T-helper 2 cell treated with Interferon-gamma antibody and Interleukin-4, amounts not matched to agents 100 ng/mL and 5 ng/mL, for 36 hours (primary cell): ENCODE data around the gene ATP2C1. TPM values are rescaled to one million over a fixed set of nuclear protein-coding genes. Genes with fewer than 3 reads are reported as not detected.

Source experiments
- intact Hi-C: fragments of 100-400 bp; cut with micrococcal nuclease; formaldehyde crosslinking; loops from one replicate; pipeline ENCODE4 v1.15.1; 2023
- total RNA-seq: library from RNA; stranded (reverse); gene quantifications from 2 replicates; pipeline ENCODE4 v1.2.3, GENCODE V29; 2022

ATP2C1 gene
- total RNA-seq, 1 donor from 2014 or later, result 59.9 TPM

DNA sequence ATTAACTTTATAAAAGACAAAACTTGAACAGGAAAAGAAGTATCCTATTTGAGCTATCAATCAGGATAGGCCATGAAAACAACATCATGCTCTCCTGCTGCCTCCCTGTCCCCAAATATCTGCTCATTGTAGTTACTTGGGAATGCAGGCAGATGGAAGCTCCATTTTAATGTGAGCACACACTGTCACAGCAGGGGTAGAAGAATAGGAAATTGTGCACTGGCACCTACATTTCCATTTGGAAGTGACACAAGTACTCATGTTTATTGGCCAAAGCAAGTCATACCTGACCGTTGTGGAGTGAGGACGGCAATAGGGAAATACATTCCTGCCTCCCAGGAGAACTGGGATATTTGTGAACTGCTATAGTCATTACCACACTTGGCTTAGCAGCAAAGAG, 80.3 kb downstream of the ATP2C1 start:
- intact Hi-C loops, result no loop called here

DNA sequence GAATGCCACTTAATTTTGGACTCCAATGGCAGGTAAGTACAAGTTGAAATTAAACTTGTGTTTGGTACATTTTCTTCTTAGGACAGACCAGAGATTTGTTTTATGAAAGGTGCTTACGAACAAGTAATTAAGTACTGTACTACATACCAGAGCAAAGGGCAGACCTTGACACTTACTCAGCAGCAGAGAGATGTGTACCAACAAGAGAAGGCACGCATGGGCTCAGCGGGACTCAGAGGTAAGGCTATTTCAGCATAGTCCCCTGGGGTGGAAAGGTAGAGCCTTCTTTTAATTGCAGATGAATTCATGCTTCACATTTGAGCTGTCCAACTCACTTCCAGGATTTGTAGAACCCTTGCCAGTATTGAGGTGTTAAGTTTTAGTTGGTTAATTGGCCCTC, 81.4 kb downstream of the ATP2C1 start:
- intact Hi-C loops, result no loop called here

DNA sequence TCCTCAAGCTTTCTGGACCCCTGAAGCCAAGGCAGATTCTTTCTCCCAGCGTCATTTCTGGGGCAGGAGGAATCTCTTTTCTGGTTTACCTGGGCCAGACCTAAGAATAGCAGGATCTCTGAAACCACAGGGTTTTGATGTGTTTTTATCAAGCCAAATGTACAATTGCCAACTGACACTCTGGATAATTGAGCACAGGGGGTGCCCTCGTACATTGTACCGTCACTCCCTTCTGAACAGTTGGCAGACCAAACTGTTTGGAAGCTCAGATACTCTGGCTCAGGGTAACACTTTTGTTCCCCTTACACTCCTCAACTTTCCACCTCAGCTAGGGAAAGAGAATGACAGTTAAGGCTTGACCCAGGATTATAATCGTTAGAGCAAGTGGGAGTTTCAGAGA, 82.8 kb downstream of the ATP2C1 start:
- intact Hi-C loops, result no loop called here

DNA sequence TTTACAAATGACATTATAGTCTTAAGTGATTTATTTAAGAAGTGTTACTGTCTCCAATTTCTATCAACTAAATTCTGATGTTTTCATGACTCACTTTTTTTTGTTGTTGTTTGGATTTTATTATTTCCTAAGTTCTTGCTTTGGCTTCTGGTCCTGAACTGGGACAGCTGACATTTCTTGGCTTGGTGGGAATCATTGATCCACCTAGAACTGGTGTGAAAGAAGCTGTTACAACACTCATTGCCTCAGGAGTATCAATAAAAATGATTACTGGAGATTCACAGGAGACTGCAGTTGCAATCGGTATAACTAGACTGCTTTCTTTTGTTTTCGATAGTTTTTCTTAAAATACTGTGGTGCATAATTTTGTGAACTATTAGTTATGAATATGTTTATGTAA, 85.2 kb downstream of the ATP2C1 start:
- intact Hi-C loops, result no loop called here

DNA sequence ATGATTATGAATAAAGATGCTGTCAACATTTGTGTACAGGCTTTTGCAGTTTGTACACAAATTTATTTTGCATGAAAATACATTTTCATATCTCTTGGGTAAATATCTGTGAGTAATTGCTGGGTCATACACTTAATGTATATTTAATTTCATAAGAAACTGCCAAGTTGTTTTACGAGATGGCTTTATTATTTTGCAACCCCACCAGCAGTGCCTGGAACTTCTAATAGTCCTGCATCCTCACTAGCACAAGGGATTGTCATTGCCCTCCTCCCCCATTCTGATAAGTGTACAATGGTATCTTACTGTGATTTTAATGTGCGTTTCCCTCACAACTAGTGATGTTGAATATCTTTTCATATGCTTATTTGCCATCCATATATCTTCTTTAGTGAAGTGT, 87.6 kb downstream of the ATP2C1 start:
- intact Hi-C loops, result no loop called here

DNA sequence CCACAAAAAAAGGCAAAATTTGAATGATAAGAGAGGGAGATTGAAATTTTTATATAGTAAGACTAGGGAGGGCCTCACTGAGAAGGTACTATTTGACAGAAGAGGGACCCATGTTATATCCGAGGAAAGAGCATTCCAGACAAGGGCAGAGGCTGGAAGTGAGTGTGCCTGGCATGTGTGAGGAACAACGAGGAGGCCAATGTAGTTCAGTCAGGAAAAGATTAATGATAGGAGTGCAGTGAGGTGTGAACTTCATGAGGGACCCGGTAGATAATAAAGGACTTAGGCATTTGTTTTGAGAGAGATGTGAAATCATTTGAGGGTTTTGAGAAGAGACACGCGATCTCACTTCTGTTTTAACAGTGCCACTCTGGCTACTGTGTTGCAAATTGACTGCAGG, 96.4 kb downstream of the ATP2C1 start:
- intact Hi-C loops, result no loop called here

DNA sequence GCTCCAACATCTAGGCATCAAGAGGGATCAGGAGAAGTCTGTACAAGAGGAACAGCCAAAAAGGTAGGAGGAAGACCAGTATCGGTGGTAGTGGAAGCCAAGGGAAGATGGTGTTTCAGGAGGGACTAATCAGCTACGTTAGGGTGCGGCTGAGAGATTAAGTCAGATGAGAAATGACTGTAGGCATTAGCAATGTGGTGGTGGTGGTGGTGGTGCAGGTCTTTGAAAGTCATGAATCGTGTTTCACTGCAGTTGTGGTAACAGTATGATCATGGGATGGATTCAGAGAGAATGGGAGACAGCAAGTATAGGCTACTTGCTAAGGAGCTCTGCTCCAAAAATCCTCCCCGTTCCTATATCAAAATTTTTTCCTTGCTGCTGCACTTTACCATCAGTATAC, 97.2 kb downstream of the ATP2C1 start:
- intact Hi-C loops, result no loop called here

DNA sequence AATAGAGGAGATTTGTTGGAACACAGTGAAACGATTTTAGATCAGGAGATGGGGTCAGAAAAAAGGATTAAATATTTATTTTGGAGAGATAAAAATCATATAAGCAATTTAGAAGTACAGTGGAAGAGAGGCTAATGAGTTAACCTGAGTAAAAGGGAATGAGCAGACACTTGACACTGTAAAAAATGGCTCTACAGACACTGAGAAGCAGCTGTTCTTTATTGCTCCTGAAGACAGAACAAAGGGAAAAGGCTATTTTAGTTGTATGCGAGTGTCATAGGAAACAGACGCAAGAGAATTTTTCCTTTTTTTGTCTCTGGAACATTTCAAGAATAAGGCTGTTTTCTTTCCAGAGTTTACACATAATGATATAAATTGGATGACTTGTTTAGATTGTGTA, 98.5 kb downstream of the ATP2C1 start:
- intact Hi-C loops, result no loop called here

DNA sequence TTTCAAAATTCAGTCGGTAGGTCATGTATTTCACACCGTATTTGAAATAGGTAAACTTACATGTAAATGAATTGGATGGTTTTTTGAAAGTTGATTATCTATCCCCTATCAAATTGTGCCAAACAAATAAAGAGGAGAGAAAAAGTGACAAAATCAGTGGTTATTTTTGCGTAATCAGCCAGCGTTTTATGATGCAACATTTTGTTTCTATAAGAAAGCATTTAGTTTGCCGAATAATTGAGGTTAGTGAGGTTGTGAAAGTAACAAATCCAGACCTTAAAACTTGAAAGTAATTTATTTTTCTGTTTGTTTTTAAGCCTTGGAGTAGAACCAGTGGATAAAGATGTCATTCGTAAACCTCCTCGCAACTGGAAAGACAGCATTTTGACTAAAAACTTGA, 103.4 kb downstream of the ATP2C1 start:
- intact Hi-C loops, result no loop called here

DNA sequence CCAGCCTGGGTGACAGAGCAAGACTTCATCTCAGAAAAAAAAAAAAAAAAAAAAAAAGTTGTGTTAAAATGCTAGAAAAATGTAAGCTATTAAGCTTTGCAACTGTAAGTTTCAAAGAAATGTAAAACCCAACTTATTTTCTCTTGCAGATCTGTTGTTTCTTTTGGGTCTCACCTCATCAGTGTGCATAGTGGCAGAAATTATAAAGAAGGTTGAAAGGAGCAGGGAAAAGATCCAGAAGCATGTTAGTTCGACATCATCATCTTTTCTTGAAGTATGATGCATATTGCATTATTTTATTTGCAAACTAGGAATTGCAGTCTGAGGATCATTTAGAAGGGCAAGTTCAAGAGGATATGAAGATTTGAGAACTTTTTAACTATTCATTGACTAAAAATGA, 107.2 kb downstream of the ATP2C1 start:
- intact Hi-C loops, result no loop called here

DNA sequence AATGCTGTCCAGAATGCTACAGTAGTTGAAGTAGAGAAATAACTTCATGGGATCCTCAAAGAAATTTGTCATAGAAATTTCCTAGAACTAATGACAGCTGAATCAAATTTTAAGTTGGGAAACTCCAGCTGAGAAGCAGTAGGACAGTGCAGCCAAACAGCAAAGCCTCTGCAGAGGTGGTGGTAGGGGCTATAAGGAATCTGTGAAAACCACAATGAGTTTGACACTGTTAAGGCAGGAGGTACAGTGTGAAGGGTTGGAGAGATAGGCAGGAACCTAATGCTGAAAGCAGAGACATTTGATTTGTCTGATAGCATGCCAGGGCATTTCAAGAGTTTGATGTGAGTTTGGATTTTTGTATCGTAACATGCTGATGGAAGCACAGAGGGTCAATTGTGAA, 110.7 kb downstream of the ATP2C1 start:
- intact Hi-C loops, result no loop called here

DNA sequence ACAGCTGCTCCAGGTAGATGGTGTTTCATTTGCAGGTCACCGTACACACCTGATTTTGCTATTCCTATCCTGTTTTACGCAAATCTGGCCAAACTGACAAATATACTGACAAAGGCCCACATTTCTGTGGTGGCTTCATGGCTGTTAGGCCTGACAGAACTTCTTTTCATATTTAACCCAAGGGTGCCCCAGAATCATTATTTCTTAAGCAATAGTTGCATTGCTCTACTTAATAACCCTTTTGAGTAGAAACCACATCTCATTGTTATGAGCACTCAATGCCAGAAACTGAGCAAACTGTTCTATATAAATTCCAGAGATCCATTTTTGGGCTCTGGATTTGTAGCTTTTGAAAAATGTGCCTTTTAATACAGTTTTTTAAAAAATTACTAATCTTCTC, 113.4 kb downstream of the ATP2C1 start:
- intact Hi-C loops, result no loop called here

DNA sequence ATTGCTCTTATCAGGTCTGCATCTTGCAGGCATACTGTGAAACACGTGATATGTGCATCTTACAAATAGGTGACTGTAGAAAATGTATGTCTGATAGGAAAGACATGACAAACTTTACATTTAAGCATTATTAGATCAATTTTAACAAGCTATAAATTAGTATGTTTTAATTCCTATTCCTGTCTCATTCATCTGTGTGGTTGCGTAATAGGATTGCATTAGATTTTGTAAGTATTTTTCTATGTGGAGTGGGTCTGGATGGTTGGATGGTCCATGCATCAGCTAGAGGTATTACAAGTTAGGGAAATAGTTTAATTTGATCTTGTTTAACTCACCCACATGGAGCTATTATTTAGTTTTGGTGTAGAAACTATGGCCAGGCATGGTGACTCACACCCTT, 113.9 kb downstream of the ATP2C1 start:
- intact Hi-C loops, result no loop called here

DNA sequence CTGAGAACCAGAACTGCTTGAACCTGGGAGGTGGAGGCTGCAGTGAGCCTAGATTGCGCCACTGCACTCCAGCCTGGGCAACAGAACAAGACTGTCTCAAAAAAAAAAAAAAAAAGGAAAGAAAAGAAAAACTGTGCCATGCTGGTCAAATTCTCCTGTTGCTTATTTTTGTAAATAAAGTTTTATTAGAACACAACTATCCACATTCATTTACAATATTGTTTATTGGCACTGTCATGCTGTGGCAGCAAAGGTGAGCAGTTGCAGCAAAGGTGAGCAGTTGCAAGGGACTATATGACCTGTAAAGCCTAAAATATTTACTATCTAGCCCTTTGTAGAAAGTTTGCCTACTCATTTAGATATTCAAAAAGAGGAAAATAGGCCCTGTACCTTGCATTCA, 114.4 kb downstream of the ATP2C1 start:
- intact Hi-C loops, result no loop called here

DNA sequence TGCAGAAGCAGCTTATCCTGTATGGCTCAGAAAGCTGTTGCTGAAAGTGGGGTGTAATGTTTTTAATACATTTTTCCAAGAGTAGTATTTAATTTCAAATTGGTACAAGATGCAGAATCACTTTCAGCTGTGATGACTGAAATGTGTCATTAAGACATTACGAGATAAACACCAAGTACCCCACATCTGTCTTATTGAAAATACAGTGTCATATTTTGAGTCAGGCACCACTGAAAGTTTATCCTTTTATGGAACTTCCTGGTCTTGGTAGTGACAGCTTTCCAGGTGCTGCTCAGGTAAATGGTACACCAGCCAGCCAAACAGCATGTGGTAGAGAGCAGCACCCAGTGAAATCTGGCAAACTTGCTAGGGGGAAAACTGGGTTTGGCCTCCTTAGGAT, 115.8 kb downstream of the ATP2C1 start:
- intact Hi-C loops, result no loop called here

DNA sequence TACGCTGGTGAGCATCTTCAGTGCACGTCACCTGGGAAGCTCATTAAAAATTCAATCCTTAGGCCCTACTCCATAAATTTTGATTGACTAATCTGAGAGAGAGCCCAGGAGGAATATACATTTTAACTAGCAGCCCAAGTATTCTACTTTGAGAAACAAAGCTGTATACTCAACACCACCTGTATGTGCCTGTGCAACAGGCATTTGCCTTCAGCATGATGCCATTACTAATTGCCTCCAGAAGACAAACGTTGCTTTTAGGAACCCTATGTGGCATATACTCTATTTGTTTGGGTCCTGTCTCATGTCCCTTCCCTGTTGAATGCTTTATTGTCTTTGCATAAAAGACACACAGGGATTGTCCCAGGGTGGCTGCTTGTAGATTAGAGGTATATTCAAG, 125.1 kb downstream of the ATP2C1 start:
- intact Hi-C loops, result no loop called here

DNA sequence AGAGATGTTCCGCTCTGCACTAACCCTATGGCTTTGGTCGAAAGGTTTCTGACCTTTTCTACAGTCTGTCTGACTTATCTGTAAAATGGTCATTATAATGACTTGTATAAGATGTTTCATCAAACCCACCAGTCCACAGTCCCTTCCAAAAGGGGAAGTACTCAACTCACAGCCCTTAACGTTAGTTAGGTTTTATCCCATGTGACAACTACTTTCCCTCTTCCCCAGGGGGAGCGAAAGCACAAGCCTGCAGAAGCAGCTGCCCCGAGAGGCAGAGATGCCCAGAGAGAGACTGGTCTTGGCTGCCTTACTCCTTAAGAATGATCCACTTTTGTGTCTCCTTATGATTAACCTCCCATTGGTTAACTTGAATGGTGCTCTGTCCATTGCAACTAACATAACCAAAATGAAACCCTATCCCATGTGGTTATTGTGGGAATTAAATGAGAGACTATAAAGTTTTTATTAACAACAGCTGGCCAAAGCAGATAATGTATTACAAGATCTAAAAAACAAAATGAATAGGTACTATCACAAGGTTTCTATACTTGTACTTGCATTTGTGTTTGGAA, 126.3 kb downstream of the ATP2C1 start:
- intact Hi-C loops, result no loop called here

DNA sequence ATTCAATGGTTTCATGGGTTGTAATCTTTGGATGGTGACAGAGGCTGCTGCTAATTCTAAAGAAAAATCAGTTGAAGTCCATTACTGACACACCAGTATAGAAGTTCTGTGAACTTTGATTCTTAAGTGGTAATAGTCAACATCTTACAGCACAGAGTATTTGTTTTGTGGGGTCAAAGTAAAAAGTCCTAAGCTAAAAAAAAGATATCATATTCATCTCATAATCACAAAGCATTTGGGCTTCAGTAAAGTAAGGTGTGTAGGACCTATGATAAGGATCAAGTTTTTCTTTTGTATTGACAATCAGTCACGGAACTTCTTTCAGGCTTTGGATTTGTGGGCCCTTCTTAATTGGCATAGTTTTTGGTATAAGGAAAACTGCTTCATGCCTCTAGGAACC, 131.7 kb downstream of the ATP2C1 start:
- intact Hi-C loops, result no loop called here

DNA sequence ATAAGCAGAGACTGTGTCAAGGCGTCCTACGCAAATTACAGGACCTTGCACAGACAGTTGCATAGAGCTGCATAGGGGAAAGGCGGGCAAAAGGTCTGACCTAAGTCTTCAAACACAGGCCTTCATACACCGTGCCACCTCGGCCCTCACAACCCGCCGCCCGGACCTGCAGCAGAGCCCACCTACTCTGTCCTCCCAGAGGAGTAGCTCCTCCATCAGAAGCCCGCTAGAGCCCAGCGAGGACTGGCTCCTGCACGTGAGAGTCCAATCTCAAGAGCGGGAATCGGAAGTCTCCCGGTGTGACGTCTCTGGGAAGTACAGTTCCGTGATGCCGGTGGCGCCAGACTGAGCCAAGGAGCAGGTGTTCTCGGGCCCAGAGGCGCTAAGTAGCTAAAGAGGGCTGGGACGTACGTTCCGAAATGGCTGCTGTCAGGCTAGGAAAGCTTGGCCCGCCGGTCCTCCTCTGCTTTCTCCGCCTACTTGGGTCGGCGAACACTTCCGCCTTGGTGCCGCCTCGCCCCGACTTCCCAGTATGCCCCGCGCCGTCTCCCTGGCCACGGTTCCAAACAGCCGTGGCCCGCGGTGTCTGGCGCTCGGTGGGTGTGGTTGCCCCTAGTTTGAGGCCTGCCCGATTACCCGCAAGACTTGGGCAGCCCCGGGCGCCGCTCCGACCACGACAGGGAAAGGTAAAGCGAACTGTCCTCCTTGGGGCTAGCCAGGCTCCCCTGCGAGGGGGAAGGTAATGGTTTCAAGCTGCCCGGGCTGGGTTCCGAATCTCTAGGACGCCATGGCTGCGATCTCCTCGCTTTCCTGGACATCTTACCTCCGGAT, 132.7 kb downstream of the ATP2C1 start, which contains the start of the genes ASTE1 and NEK11:
Gene ASTE1 (minus strand): TSS at position 505 of the 831 bp plus-strand sequence. CDS start 1,519 bp downstream, outside the sequence.
Gene NEK11 (plus strand): TSS at position 557 of the 831 bp plus-strand sequence. CDS start 2,832 bp downstream, outside the sequence.
- intact Hi-C loops, result loop anchor here (1.0 to 2.0 kb wide), 6 partner anchors 133 to 1390 kb away; partner anchors contain the start of genes CPNE4, DNAJC13, MRPL3 and NUDT16

DNA sequence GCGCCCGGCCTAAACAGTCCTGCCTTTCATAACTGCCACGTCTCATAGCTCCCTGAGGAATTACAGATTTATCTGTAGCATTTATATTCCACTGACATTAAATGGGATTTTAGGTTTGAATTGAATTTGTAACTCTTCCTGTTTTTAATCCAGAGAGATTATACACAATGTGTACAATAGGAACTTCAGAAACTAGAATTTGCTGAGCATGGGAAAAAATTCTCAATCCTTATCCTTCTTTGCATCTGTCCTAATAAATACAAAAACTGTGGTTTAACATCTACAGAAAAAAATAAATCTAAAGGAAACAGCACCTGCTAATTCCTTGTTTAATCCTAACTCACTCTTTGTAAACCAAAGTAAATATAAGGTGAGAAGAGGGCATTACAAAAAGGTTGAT, 135.0 kb downstream of the ATP2C1 start:
- intact Hi-C loops, result no loop called here

DNA sequence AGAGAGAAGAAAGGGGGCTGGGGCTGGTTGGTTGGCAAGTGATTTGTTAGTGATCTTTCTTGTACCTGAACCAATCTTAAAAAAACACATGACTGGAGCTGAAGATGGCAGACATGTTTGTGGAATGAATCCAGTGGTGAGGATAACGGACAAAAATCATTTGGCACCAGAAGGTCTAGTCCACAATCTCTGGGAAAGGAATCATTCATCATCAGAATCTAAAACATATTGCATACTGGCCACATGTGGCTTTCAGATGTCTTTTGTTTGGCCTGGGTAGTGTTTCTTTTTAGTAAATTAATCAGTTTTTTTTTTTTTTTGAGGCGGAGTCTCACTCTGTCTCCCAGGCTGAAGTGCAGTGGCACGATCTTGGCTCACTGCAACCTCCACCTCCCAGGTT, 137.8 kb downstream of the ATP2C1 start:
- intact Hi-C loops, result loop anchor here (5.0 kb wide), 1 partner anchor 1151 kb away; no protein-coding TSS in a partner anchor

DNA sequence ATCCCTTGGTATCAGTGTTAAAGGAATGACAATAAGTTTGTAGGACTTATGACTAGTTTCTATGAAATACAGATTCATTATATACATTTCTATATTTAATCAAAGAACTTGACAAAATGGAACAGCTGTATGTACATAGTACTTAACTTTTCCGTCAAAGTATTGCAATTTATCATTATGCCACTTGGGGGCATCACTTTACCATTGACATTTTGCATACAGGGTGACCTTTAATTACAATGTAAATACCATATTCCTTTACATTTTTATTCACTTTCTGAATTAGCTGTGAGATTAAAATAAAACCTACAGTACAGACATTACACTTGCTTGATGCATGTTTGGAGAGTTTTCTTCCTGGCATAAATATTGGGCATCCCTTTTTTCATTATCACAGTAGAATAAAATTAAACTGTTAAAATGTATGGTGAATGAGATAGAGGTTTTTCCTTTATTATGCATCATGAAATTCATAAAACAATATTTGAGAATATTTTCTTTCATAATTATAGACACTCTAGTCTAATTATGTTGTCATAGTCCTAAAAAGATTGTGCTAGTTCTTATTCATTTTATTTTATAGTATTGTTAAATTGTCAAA, 139.7 kb downstream of the ATP2C1 start:
- intact Hi-C loops, result loop anchor here (1.0 to 5.0 kb wide), 2 partner anchors 456 to 1149 kb away; no protein-coding TSS in a partner anchor
